Measurements from ENCODE around the gene NLRP13.

NLRP13 gene

GRCh38 chr19:55898911-55899310 is 33.2 kb downstream of the NLRP13 start:
- no peak for DNase-seq

- DNase-seq, result no peak
Observed at GRCh38 chr19:55882626-55883025, 49.5 kb downstream of the NLRP13 start.

GRCh38 chr19:55877211-55877610 is 54.9 kb downstream of the NLRP13 start:
- no peak for DNase-seq

- DNase-seq, result no peak
Observed at GRCh38 chr19:55870736-55871135, 61.4 kb downstream of the NLRP13 start.

- no peak for DNase-seq
Observed at GRCh38 chr19:55867101-55867500, 65.0 kb downstream of the NLRP13 start.

GRCh38 chr19:55866521-55866920 is 65.6 kb downstream of the NLRP13 start:
- DNase-seq, result no peak

GRCh38 chr19:55858969-55859368 is 73.2 kb downstream of the NLRP13 start:
- DNase-seq, result no peak

- no peak for DNase-seq
Observed at GRCh38 chr19:55858401-55858800, 73.7 kb downstream of the NLRP13 start.

GRCh38 chr19:55857974-55858373 is 74.2 kb downstream of the NLRP13 start:
- DNase-seq, result no peak

- no peak for DNase-seq
Observed at GRCh38 chr19:55857149-55857548, 75.0 kb downstream of the NLRP13 start.

- no peak for DNase-seq
Observed at GRCh38 chr19:55855160-55855559, 77.0 kb downstream of the NLRP13 start.
